Neural progenitor cell (in vitro differentiated cells): ENCODE measurements around the gene SMC2. TPM values are rescaled to one million over a fixed set of nuclear protein-coding genes. Genes with fewer than 3 reads are reported as not detected.

Experiments
- DNase-seq: peaks from one replicate; pipeline ENCODE4 v3.0.0-alpha.2; 2016; ENCODE audit warnings: low spot score
- H2AFZ ChIP-seq: fragments of 200-600 bp; sonication (generic); replicated peaks from 2 replicates; pipeline ENCODE4 v1.6.1; 2016; ENCODE audit warnings: antibody characterized with exemption
- H3F3A ChIP-seq: fragments of 200-600 bp; sonication (generic); 2 replicates; pipeline ENCODE4 v1.6.1; 2016; ENCODE audit warnings: antibody characterized with exemption, low read depth
- H3K27ac ChIP-seq: fragments of 200-600 bp; sonication (generic); 2 replicates; pipeline ENCODE4 v1.5.1; 2016; ENCODE audit warnings: mild to moderate bottlenecking
- H3K27me3 ChIP-seq: fragments of 200-600 bp; sonication (generic); 2 replicates; pipeline ENCODE4 v1.6.1; 2016; ENCODE audit warnings: mild to moderate bottlenecking, moderate library complexity
- H3K36me3 ChIP-seq: fragments of 200-600 bp; sonication (generic); 2 replicates; pipeline ENCODE4 v1.5.1; 2016
- H3K4me1 ChIP-seq: fragments of 200-600 bp; sonication (generic); 2 replicates; pipeline ENCODE4 v1.6.1; 2016; ENCODE audit warnings: mixed run types
- H3K4me2 ChIP-seq: fragments of 200-600 bp; sonication (generic); 2 replicates; pipeline ENCODE4 v1.6.1; 2016
- H3K4me3 ChIP-seq: fragments of 200-600 bp; sonication (generic); 2 replicates; pipeline ENCODE4 v1.5.1; 2016
- H3K79me2 ChIP-seq: fragments of 200-600 bp; sonication (generic); 2 replicates; pipeline ENCODE4 v1.6.1; 2016; ENCODE audit warnings: low read depth
- H3K9ac ChIP-seq: fragments of 200-600 bp; sonication (generic); 2 replicates; pipeline ENCODE4 v1.6.1; 2016
- H3K9me3 ChIP-seq: fragments of 200-600 bp; sonication (generic); 2 replicates; pipeline ENCODE4 v1.5.1; 2016; ENCODE audit warnings: low read depth
- H4K20me1 ChIP-seq: fragments of 200-600 bp; sonication (generic); 2 replicates; pipeline ENCODE4 v1.6.1; 2016; ENCODE audit warnings: low read depth
- H3K27ac Mint-ChIP-seq: 3 replicates; pipeline ENCODE4 v1.8.0; 2021; ENCODE audit warnings: mixed read lengths
- H3K27me3 Mint-ChIP-seq: 2 replicates; pipeline ENCODE4 v1.8.0; 2022; ENCODE audit warnings: low read depth, mild to moderate bottlenecking, inconsistent platforms, moderate library complexity, mixed read lengths; ENCODE audit not compliant: insufficient read depth
- H3K36me3 Mint-ChIP-seq: 3 replicates; pipeline ENCODE4 v1.8.0; 2021; ENCODE audit warnings: mixed read lengths
- H3K4me1 Mint-ChIP-seq: 3 replicates; pipeline ENCODE4 v1.8.0; 2021; ENCODE audit warnings: mixed read lengths
- H3K4me3 Mint-ChIP-seq: 3 replicates; pipeline ENCODE4 v1.8.0; 2021; ENCODE audit warnings: mild to moderate bottlenecking, moderate library complexity, mixed read lengths
- H3K9me3 Mint-ChIP-seq: 3 replicates; pipeline ENCODE4 v1.8.0; 2020; ENCODE audit warnings: mixed read lengths
- CTCF ChIP-seq: fragments of 200-600 bp; sonication (generic); IDR thresholded peaks from 2 replicates; pipeline ENCODE4 v1.5.1; 2017; ENCODE audit warnings: antibody characterized with exemption, mild to moderate bottlenecking
- EZH2 ChIP-seq: fragments of 200-600 bp; sonication (generic); IDR thresholded peaks from 2 replicates; pipeline ENCODE4 v1.6.1; 2017; ENCODE audit warnings: antibody characterized with exemption, mild to moderate bottlenecking, moderate library complexity
- EZH2phosphoT487 ChIP-seq: fragments of 200-600 bp; sonication (generic); IDR thresholded peaks from 2 replicates; pipeline ENCODE4 v1.6.1; 2017; ENCODE audit warnings: antibody characterized with exemption
- total RNA-seq: library from RNA; depleted of rRNA; stranded (reverse); fragments of >200 nt; gene quantifications from 2 replicates; pipeline ENCODE4 v1.2.3, GENCODE V29; 2015; ENCODE audit warnings: low replicate concordance

Gene SMC2
- total RNA-seq, 1 donor from 2014 or later: 46.7 TPM

GRCh38 chr9:104104360-104104759 is 10.3 kb downstream of the SMC2 start:
- Histone ChIP-seq H3K9me3 (no peaks in the 10 kb centered on the region), H3K4me3 (no peak overlapping the region), H3K9ac (no peak overlapping the region), H3K79me2 (no peaks in the 10 kb centered on the region), H3K27me3 (no peaks in the 10 kb centered on the region), H4K20me1 (no peaks in the 10 kb centered on the region), H3K27ac (no peak overlapping the region), H3F3A (no peaks in the 10 kb centered on the region), H2AFZ (no peak overlapping the region), H3K4me2 (no peak overlapping the region), H3K36me3 (peaks cover 27% of the 10 kb centered on the region), H3K4me1 (no peaks in the 10 kb centered on the region)
- Mint-ChIP-seq H3K4me1 (no peaks in the 10 kb centered on the region), H3K4me3 (no peak overlapping the region), H3K27ac (no peak overlapping the region), H3K9me3 (no peaks in the 10 kb centered on the region), H3K36me3 (peaks cover 21% of the 10 kb centered on the region), H3K27me3 (no peaks in the 10 kb centered on the region)
- DNase-seq: no peak
- TF ChIP-seq CTCF (no peak), EZH2phosphoT487 (no peak), EZH2 (no peak)

GRCh38 chr9:104107799-104108198 is 13.7 kb downstream of the SMC2 start:
- Histone ChIP-seq H3K27me3 (no peaks in the 10 kb centered on the region), H3K79me2 (no peaks in the 10 kb centered on the region), H3K4me2 (no peak overlapping the region), H3K9ac (no peak overlapping the region), H3K36me3 (no peaks in the 10 kb centered on the region), H4K20me1 (no peaks in the 10 kb centered on the region), H3K4me3 (no peak overlapping the region), H3K4me1 (no peaks in the 10 kb centered on the region), H2AFZ (no peak overlapping the region), H3K27ac (no peak overlapping the region), H3K9me3 (no peaks in the 10 kb centered on the region), H3F3A (no peaks in the 10 kb centered on the region)
- TF ChIP-seq EZH2phosphoT487 (no peak), EZH2 (no peak), CTCF (no peak)
- Mint-ChIP-seq H3K4me1 (no peaks in the 10 kb centered on the region), H3K9me3 (no peaks in the 10 kb centered on the region), H3K27ac (no peak overlapping the region), H3K36me3 (peaks cover 16% of the 10 kb centered on the region), H3K27me3 (no peaks in the 10 kb centered on the region), H3K4me3 (no peak overlapping the region)
- no peak for DNase-seq

GRCh38 chr9:104108315-104108714 is 14.2 kb downstream of the SMC2 start:
- no peaks in the 10 kb centered on the region for H3K27me3 Mint-ChIP-seq
- no peak for TF ChIP-seq EZH2
- no peak for TF ChIP-seq CTCF
- TF ChIP-seq EZH2phosphoT487: no peak

More at GRCh38 chr9:104108315-104108714, 14.2 kb downstream of the SMC2 start:
- no peaks in the 10 kb centered on the region for H3K4me1 Mint-ChIP-seq
- Histone ChIP-seq H3F3A (no peaks in the 10 kb centered on the region), H3K4me3 (no peak overlapping the region), H3K27me3 (no peaks in the 10 kb centered on the region), H3K4me2 (no peak overlapping the region), H3K36me3 (peaks cover 3% of the 10 kb centered on the region), H3K79me2 (no peaks in the 10 kb centered on the region), H4K20me1 (no peaks in the 10 kb centered on the region), H2AFZ (no peak overlapping the region), H3K9me3 (no peaks in the 10 kb centered on the region), H3K9ac (no peak overlapping the region), H3K27ac (no peak overlapping the region), H3K4me1 (no peaks in the 10 kb centered on the region)
- no peaks in the 10 kb centered on the region for H3K9me3 Mint-ChIP-seq
- no peak overlapping the region for H3K4me3 Mint-ChIP-seq
- no peak overlapping the region for H3K27ac Mint-ChIP-seq
- peaks cover 16% of the 10 kb centered on the region for H3K36me3 Mint-ChIP-seq
- DNase-seq: no peak
